GM12891 (cell line): ENCODE data around the gene AGT.

Experiments
- POLR2A ChIP-seq: IDR thresholded peaks from 2 replicates; pipeline ENCODE4 v1.6.1; 2011; ENCODE audit warnings: low read depth, low read length, control low read depth
- SPI1 ChIP-seq: IDR thresholded peaks from 2 replicates; pipeline ENCODE4 v1.6.1; 2011; ENCODE audit warnings: low read depth, low read length, control low read depth
- TAF1 ChIP-seq: IDR thresholded peaks from 2 replicates; pipeline ENCODE4 v1.6.1; 2011; ENCODE audit warnings: low read depth, low read length, control low read depth

GRCh38 chr1:230749150-230749549 is 35.2 kb upstream of the AGT start:
- no peak for TF ChIP-seq TAF1
- no peak for TF ChIP-seq SPI1
- TF ChIP-seq POLR2A: no peak
